Measurements from ENCODE around the gene FGD3.

Gene FGD3

GRCh38 chr9:93065135-93065720 lies 117.9 kb downstream of the FGD3 start:
- TF ChIP-seq CTCF (IDR thresholded peaks at IDR 0.05; ENCODE audit: low read depth, low read length, missing control alignments), result no peak
- no peak for DNase-seq (ENCODE audit: extremely low read depth, low read depth)
- H3K4me3 ChIP-seq (replicated peaks; ENCODE audit: low read depth, low read length), result no peak overlapping the region

- no peak overlapping the region for H3K4me3 ChIP-seq (replicated peaks; ENCODE audit: low read depth, low read length)
- no peak for TF ChIP-seq CTCF (IDR thresholded peaks at IDR 0.05; ENCODE audit: low read depth, low read length, missing control alignments)
- DNase-seq (ENCODE audit: extremely low read depth, low read depth), result no peak
These were observed 119.8 kb downstream of the FGD3 start for GRCh38 chr9:93066978-93067603.

- no peak overlapping the region for H3K4me3 ChIP-seq (replicated peaks; ENCODE audit: low read depth, low read length)
- no peak for DNase-seq (ENCODE audit: extremely low read depth, low read depth)
- TF ChIP-seq CTCF (IDR thresholded peaks at IDR 0.05; ENCODE audit: low read depth, low read length, missing control alignments), result no peak
These were observed 121.6 kb downstream of the FGD3 start for GRCh38 chr9:93068956-93069355.

GRCh38 chr9:93071464-93071863 lies 124.1 kb downstream of the FGD3 start:
- no peak overlapping the region for H3K4me3 ChIP-seq (replicated peaks; ENCODE audit: low read depth, low read length)
- no peak for TF ChIP-seq CTCF (IDR thresholded peaks at IDR 0.05; ENCODE audit: low read depth, low read length, missing control alignments)
- no peak for DNase-seq (ENCODE audit: extremely low read depth, low read depth)

GRCh38 chr9:93072383-93072795 lies 125.1 kb downstream of the FGD3 start:
- H3K4me3 ChIP-seq (replicated peaks; ENCODE audit: low read depth, low read length), result no peak overlapping the region
- DNase-seq (ENCODE audit: extremely low read depth, low read depth), result no peak
- TF ChIP-seq CTCF (IDR thresholded peaks at IDR 0.05; ENCODE audit: low read depth, low read length, missing control alignments), result no peak

- no peak for DNase-seq (ENCODE audit: extremely low read depth, low read depth)
- TF ChIP-seq CTCF (IDR thresholded peaks at IDR 0.05; ENCODE audit: low read depth, low read length, missing control alignments), result no peak
- H3K4me3 ChIP-seq (replicated peaks; ENCODE audit: low read depth, low read length), result no peak overlapping the region
These were observed 128.9 kb downstream of the FGD3 start for GRCh38 chr9:93076101-93076791.

Data from HFF-Myc (cell line).